ENCODE measurements around the gene PPP1R9A. TPM values are rescaled to one million over a fixed set of nuclear protein-coding genes. Genes with fewer than 3 reads are reported as not detected.

The PPP1R9A gene
- total RNA-seq, 2 experiments from 2014 or later, result not detected

- ChIA-PET CTCF (no interaction called here), POLR2A (no interaction called here)
- Mint-ChIP-seq H3K9me3 (no peaks in the 10 kb centered on the region), H3K4me3 (no peak overlapping the region), H3K27me3 (no peaks in the 10 kb centered on the region), H3K27ac (no peak overlapping the region), H3K36me3 (ENCODE audit: low read depth) (no peaks in the 10 kb centered on the region), H3K4me1 (no peaks in the 10 kb centered on the region)
- DNase-seq, result no peak
Measured at GRCh38 chr7:95113590-95113989, 206.2 kb downstream of the PPP1R9A start.

GRCh38 chr7:95126053-95126709 lies 218.8 kb downstream of the PPP1R9A start:
- H3K4me3 Mint-ChIP-seq, result no peak overlapping the region
- H3K9me3 Mint-ChIP-seq, result no peaks in the 10 kb centered on the region
- CTCF ChIA-PET, result no interaction called here
- no peaks in the 10 kb centered on the region for H3K27me3 Mint-ChIP-seq
- no peak for DNase-seq
- POLR2A ChIA-PET, result no interaction called here
- no peaks in the 10 kb centered on the region for H3K4me1 Mint-ChIP-seq
- no peaks in the 10 kb centered on the region for H3K36me3 Mint-ChIP-seq (ENCODE audit: low read depth)
- no peak overlapping the region for H3K27ac Mint-ChIP-seq

- no peak for DNase-seq
- no peaks in the 10 kb centered on the region for H3K4me1 Mint-ChIP-seq
- CTCF ChIA-PET, result no interaction called here
Measured at GRCh38 chr7:95132500-95132899, 225.1 kb downstream of the PPP1R9A start.

GRCh38 chr7:95139922-95140321 lies 232.5 kb downstream of the PPP1R9A start:
- Mint-ChIP-seq H3K27me3 (no peaks in the 10 kb centered on the region), H3K4me3 (no peak overlapping the region), H3K27ac (no peak overlapping the region), H3K9me3 (no peaks in the 10 kb centered on the region), H3K36me3 (ENCODE audit: low read depth) (no peaks in the 10 kb centered on the region), H3K4me1 (no peaks in the 10 kb centered on the region)
- POLR2A ChIA-PET, result no interaction called here
- DNase-seq, result no peak
- CTCF ChIA-PET, result interaction anchor here (0.6 to 0.7 kb wide), 2 partner anchors 26 to 79 kb away, joined by 3 read pairs; no protein-coding TSS in a partner anchor

More at GRCh38 chr7:95132500-95132899, 225.1 kb downstream of the PPP1R9A start:
- H3K27me3 Mint-ChIP-seq, result no peaks in the 10 kb centered on the region
- H3K9me3 Mint-ChIP-seq, result no peaks in the 10 kb centered on the region
- no peak overlapping the region for H3K4me3 Mint-ChIP-seq
- POLR2A ChIA-PET, result no interaction called here
- no peak overlapping the region for H3K27ac Mint-ChIP-seq
- no peaks in the 10 kb centered on the region for H3K36me3 Mint-ChIP-seq (ENCODE audit: low read depth)

DNA sequence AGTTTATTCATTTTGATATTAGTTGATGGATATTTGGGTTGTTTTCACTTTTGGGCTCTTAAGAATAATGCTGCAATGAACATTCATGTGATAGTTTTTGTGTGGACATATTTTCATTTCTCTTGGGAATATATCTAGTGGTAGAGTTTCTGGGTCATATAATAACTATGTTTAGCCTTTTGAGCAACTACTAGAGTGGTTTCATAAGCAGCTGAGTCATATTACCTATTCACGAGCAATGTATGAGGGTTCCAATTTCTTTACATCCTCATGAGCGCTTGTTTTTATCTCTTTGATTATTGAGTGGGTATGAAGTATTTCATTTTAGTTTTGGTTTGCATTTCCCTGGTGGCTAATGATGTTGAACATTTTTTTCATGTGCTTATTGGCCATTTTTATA lies 234.4 kb downstream of the PPP1R9A start:
- POLR2A ChIA-PET, result no interaction called here
- Mint-ChIP-seq H3K4me1 (no peaks in the 10 kb centered on the region), H3K36me3 (ENCODE audit: low read depth) (no peaks in the 10 kb centered on the region), H3K27me3 (no peaks in the 10 kb centered on the region), H3K27ac (no peak overlapping the region), H3K9me3 (no peaks in the 10 kb centered on the region), H3K4me3 (no peak overlapping the region)
- no peak for DNase-seq
- CTCF ChIA-PET, result no interaction called here

DNA sequence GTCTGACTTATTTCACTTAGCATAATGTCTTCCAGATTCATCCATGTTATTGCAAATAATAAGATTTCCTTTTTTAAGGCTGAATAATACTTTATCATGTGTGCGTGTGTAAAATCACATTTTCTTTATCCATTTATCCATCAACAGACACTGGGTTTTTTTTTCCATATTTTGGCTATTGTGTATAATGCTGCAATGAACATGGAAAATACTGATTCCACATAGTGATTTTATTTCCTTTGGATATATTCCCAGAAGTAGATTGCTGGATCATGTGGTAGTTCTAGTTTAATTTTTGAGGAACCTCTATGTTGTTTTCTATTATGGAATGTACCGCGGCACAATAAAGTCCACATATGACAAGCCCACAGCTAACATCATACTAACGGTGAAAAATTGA lies 236.9 kb downstream of the PPP1R9A start:
- H3K4me1 Mint-ChIP-seq, result no peaks in the 10 kb centered on the region
- no peak overlapping the region for H3K27ac Mint-ChIP-seq
- H3K9me3 Mint-ChIP-seq, result peaks cover 2% of the 10 kb centered on the region
- no peaks in the 10 kb centered on the region for H3K36me3 Mint-ChIP-seq (ENCODE audit: low read depth)
- DNase-seq, result no peak
- no peaks in the 10 kb centered on the region for H3K27me3 Mint-ChIP-seq
- CTCF ChIA-PET, result no interaction called here
- POLR2A ChIA-PET, result no interaction called here
- no peak overlapping the region for H3K4me3 Mint-ChIP-seq

DNA sequence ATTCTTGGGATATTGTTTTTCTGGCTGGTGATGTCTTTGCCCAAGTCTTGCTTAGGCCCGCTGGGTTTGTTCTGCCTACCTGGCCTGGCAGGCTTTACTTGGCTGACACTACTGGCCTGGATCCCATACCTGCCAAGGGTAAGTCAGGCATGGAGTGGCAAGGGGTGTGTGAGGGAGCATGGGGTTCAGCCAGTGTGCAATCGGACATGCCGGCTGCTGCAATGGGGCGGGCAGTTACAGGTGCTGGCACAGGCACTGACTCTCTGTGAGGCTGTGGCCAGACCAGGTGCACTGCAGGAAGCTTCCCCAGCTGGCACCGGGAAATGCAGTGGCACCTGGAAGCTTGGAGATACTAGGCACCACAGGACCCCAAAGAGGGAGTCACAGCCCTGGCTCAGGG lies 248.6 kb downstream of the PPP1R9A start:
- no peaks in the 10 kb centered on the region for H3K36me3 Mint-ChIP-seq (ENCODE audit: low read depth)

GRCh38 chr7:95157381-95157780 lies 250.0 kb downstream of the PPP1R9A start:
- ChIA-PET CTCF (no interaction called here), POLR2A (no interaction called here)
- Mint-ChIP-seq H3K36me3 (ENCODE audit: low read depth) (no peaks in the 10 kb centered on the region), H3K9me3 (no peaks in the 10 kb centered on the region), H3K27me3 (no peaks in the 10 kb centered on the region), H3K4me1 (no peaks in the 10 kb centered on the region), H3K27ac (no peak overlapping the region), H3K4me3 (no peak overlapping the region)
- DNase-seq, result no peak

More for the DNA sequence above, 248.6 kb downstream of the PPP1R9A start:
- CTCF ChIA-PET, result no interaction called here
- Mint-ChIP-seq H3K4me3 (no peak overlapping the region), H3K27ac (no peak overlapping the region), H3K4me1 (no peaks in the 10 kb centered on the region), H3K9me3 (no peaks in the 10 kb centered on the region), H3K27me3 (no peaks in the 10 kb centered on the region)
- no peak for DNase-seq
- POLR2A ChIA-PET, result no interaction called here

DNA sequence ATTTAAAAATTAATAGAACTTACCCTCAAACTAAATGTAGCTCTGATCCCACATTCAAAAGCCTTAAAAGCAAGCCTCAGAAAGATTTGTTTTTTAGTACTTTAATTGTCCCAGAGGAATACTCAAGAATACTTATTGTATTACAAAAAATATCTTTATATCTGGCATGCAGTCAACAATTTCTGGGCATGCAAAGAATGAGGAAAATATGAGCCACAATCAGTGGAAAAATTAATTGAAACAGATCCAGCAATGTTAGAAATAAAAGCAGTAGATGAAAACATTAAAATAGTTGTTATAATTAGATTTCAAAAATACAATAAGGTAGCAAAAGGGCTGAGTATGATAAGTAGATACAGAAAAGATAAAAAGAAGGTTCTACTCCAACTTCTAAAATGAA lies 262.3 kb downstream of the PPP1R9A start:
- no peak for DNase-seq
- Mint-ChIP-seq H3K27ac (no peak overlapping the region), H3K4me3 (no peak overlapping the region), H3K27me3 (no peaks in the 10 kb centered on the region), H3K4me1 (no peaks in the 10 kb centered on the region), H3K36me3 (ENCODE audit: low read depth) (no peaks in the 10 kb centered on the region), H3K9me3 (no peaks in the 10 kb centered on the region)
- POLR2A ChIA-PET, result no interaction called here
- CTCF ChIA-PET, result no interaction called here

GRCh38 chr7:95172420-95172819 lies 265.0 kb downstream of the PPP1R9A start:
- Mint-ChIP-seq H3K27ac (no peak overlapping the region), H3K4me1 (no peaks in the 10 kb centered on the region), H3K9me3 (no peaks in the 10 kb centered on the region), H3K27me3 (no peaks in the 10 kb centered on the region), H3K36me3 (ENCODE audit: low read depth) (no peaks in the 10 kb centered on the region), H3K4me3 (no peak overlapping the region)
- DNase-seq, result no peak
- CTCF ChIA-PET, result no interaction called here
- POLR2A ChIA-PET, result no interaction called here

- POLR2A ChIA-PET, result no interaction called here
- H3K27ac Mint-ChIP-seq, result no peak overlapping the region
- H3K4me1 Mint-ChIP-seq, result no peaks in the 10 kb centered on the region
- no peaks in the 10 kb centered on the region for H3K27me3 Mint-ChIP-seq
- no peak overlapping the region for H3K4me3 Mint-ChIP-seq
- no peaks in the 10 kb centered on the region for H3K9me3 Mint-ChIP-seq
- DNase-seq, result no peak
- CTCF ChIA-PET, result no interaction called here
- H3K36me3 Mint-ChIP-seq (ENCODE audit: low read depth), result no peaks in the 10 kb centered on the region
Measured at GRCh38 chr7:95190515-95190914, 283.1 kb downstream of the PPP1R9A start.

GRCh38 chr7:95191795-95192194 lies 284.4 kb downstream of the PPP1R9A start:
- Mint-ChIP-seq H3K4me1 (no peaks in the 10 kb centered on the region), H3K4me3 (no peak overlapping the region), H3K9me3 (no peaks in the 10 kb centered on the region), H3K27me3 (no peaks in the 10 kb centered on the region), H3K27ac (no peak overlapping the region), H3K36me3 (ENCODE audit: low read depth) (no peaks in the 10 kb centered on the region)
- ChIA-PET CTCF (interaction anchor here (0.6 kb wide), 1 partner anchor 11 kb away, joined by 3 read pairs; no protein-coding TSS in a partner anchor), POLR2A (no interaction called here)
- DNase-seq, result no peak

GRCh38 chr7:95198863-95199262 lies 291.5 kb downstream of the PPP1R9A start:
- H3K4me3 Mint-ChIP-seq, result no peak overlapping the region
- no peak for DNase-seq
- POLR2A ChIA-PET, result no interaction called here
- no peaks in the 10 kb centered on the region for H3K9me3 Mint-ChIP-seq
- CTCF ChIA-PET, result no interaction called here
- H3K4me1 Mint-ChIP-seq, result no peaks in the 10 kb centered on the region
- no peak overlapping the region for H3K27ac Mint-ChIP-seq
- H3K36me3 Mint-ChIP-seq (ENCODE audit: low read depth), result no peaks in the 10 kb centered on the region
- no peaks in the 10 kb centered on the region for H3K27me3 Mint-ChIP-seq

DNA sequence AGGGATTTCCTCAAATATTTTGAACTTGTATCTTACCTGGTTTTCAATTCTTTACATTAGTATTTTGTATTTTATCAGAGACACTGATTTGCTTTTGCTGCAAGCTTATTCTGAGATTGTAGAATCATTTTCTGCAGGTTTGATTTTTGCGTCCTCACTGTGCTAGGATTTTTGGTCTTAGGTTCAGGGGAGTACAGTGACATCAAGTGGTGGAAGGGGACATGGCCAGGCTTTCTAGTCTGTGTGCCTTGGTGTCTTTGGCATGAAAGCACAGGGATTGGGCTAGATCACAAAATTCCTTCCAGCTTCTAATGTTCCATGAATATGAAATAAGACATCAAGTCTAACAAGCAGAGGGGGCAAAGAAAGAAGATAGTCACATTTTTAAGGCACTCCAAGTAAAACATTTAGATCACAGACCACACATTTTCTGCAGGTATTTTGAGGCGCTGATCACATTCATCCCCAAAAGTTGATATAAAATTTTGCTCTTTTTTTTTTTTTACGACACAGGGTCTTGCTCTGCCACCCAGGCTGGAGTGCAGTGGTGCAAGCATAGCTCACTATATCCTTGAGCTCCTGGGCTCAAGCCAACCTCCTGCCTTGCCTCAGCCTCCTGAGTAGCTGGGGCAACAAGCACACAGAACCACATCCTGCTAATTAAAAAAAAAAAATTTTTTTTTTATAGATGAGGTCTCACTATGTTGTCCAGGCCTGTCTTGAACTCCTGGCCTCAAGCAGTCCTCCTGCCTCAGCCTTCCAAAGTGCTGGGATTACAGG lies 292.6 kb downstream of the PPP1R9A start:
- no peaks in the 10 kb centered on the region for H3K36me3 Mint-ChIP-seq (ENCODE audit: low read depth)
- H3K27me3 Mint-ChIP-seq, result no peaks in the 10 kb centered on the region
- no peak overlapping the region for H3K27ac Mint-ChIP-seq
- no peaks in the 10 kb centered on the region for H3K9me3 Mint-ChIP-seq
- CTCF ChIA-PET, result no interaction called here
- no peak overlapping the region for H3K4me3 Mint-ChIP-seq
- no peaks in the 10 kb centered on the region for H3K4me1 Mint-ChIP-seq
- POLR2A ChIA-PET, result interaction anchor here (0.6 kb wide), 1 partner anchor 1149 kb away, joined by 3 read pairs; no protein-coding TSS in a partner anchor
- DNase-seq, result no peak

Data from activated CD4-positive, alpha-beta T cell treated with anti-CD3 and anti-CD28 coated beads, Interleukin-2, amount 10 ng/mL, durations not matched to agents 7 days and 5 days (primary cell).